ENCODE data around the gene SMIM24.
"Not testable (repeated sequence)": the region's sequence is repeated elsewhere in the genome, so short reads cannot be mapped to it uniquely, and the experiment has no call there.

SMIM24 gene

DNA sequence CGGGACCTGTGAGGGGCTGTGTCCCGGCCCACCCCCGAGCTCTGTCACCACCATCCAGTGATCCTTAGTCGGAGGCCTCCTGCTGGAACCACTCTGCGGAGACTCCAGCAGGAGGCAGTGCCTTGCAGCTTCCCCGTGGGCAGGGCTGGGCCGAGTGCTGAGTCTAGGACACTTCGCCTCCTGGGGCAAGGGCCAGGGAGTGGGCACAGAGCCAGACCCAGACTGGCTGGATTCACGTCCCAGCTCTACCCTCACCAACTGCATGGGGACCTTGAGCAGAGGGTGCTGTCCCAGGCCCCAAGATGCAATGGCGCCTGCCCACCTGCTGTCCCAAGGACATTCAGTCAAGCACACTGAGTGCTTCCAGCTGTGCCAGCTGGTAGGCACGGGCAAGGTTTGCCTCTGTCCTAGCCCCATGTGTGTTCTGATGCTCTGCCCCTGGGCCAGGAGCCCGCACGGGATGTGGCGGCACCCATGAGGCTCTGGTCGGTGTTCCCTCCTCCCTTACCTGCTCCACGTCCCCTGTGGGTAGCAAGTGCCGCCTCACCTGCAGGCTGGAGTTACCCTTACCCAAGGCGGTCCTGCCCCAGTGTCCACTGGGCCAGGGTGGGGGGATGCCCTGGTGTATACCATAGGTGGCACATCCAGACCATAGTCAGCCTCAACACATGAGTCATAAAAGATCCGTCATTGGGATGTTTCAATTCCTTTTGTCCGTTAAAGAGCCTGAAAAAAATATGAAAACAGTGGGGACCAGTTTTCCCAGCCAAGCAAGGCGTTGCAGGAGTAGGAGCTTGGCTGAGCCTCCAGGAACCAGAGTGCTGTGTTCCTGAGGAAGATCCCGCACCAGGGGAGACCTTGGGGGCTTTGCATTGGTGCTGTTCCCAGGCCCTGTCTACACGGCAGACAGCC lies 33.2 kb upstream of the SMIM24 start:
- no peak for DNase-seq

DNA sequence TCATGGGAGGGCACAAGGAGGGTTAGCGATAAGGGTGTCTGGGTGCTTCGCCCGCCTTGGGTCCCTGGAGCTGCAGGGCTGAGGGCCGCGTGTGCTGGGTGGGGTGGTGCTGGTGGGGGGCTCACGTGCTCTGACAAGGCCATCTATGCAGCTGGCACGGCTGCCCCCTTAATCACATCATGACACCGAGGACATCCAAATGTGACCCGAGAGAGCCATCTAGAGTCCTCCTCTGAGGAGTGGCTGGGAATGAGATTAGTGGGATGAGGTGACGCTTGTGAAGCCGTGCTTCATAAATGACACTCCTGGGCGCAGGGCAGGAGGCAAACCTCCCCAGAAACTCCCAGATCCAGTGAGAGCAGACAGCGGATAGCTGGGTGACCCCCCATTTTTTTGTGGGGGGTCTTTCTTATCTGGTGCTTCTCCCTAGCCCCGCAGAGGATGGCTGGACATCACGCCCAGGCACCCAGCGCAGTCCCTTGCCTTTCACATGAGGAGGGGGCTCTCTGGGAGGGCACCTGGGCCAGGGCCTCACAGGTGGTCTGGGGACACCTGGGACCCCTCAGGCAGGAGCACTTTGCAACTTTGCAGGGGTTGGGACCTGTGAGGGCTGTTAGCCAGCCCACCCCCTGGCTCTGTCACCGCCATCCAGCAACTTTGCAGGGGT lies 32.4 kb upstream of the SMIM24 start:
- no peak for DNase-seq

DNA sequence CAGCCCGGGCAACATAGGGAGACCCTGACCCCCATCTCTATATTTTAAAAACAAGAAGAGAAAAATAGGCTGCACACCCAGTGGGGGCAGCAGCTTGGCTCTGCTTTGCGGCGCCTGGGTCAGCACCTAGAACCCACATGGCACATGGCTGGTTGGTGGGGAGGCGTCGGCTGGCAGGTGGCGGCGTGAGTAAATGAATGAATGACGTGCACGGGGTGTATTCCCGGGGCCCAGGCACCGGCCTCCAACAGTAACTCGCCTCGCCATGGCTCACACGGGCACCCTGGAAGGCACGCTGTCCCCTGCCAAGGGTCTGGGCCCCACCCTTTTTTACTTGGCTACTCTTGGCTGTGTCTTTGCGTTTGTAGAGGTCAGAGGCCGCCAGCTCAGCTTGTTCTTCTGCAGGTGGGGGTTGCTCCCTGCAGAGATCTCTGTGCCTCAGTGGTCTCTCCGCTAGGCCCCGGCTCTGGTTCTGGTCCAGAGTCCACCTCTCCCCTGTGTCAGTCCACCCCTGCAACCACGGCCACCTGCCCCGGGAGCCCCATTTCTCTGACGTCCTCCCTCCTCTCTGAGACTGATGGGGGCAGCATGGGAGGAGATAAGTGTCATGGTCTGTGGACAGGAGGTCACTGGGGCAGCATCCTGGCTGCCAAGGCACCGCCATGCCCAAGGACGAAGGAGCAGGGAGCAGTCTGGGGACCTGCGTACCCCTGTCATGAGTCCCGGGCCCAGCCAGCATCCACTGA lies 31.4 kb upstream of the SMIM24 start:
- no peak for DNase-seq

DNA sequence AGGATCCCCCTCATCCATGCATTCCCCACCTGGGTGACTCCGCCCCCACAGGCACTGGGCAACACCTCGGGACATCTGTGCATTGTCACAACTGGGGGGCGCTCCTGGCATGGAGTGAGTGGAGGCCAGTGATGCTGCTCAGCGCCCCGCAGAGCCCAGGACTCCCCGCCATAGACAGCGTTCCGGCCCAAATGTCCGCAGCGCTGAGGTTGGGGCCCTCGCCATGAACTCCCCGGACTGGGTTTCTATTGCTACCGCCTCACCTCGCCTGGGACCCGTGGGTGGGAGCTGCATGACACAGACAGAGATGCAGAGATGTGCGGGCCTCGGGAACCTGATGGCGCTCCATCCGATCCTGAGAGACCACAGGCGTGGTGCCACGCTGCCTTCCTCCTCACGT lies 30.4 kb upstream of the SMIM24 start:
- DNase-seq = no peak

DNA sequence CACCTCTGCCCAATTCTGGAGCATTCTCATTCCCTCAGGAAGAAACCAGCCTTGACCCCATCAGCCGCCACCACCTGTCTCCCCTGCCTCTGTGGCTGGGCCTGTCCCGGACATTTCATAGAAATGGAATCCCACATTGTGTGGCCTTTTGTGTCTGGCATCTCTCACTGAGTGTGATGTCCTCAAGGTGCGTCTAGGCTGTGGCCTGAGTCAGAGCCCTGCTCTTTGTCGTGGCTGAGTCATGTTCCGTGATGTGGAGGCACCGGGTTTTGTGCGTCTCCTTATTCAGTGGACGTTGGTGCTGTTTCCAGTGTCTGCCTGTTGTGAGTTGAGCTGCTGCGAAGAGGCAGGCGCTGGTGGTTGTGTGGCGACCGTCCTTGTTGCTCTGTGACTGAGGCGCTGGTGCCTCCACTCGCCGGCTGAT lies 29.3 kb upstream of the SMIM24 start:
- DNase-seq = no peak

DNA sequence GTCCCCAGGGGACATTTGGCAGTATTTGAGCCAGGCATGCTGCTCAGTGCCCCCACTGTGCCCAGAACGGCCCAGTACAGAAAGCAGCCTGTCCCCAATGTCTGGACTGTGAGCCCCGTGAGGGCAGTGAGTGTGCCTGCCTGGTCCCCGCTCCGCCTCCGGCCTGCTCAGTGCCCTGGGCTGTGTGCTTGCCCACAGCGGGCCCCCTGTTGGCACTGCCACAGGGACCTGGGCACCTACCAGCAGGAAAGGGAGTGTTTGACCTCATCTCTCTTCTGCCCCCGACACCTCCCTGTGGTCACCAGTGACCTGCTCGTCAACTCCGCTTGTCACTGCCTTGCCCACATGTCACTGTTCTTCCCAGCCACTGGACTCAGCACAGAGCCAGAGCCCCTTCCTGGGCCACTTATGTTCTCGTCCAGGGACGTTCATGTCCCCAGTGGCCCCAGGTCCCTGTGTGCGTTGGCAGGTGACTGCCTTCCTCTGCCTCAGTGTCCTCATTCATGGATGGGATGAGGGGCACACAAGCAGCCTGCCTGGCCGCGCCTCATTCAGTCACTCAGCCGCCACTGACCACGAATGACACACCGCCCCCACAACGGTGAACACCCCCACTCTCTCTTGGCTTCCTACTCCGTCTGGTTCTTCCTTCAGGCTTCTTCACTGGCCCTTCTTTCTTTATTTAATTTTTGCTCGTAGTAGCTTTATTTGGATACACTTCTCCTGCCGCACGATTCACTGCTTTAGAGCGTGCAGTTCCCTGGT lies 28.6 kb upstream of the SMIM24 start:
- DNase-seq = no peak

DNA sequence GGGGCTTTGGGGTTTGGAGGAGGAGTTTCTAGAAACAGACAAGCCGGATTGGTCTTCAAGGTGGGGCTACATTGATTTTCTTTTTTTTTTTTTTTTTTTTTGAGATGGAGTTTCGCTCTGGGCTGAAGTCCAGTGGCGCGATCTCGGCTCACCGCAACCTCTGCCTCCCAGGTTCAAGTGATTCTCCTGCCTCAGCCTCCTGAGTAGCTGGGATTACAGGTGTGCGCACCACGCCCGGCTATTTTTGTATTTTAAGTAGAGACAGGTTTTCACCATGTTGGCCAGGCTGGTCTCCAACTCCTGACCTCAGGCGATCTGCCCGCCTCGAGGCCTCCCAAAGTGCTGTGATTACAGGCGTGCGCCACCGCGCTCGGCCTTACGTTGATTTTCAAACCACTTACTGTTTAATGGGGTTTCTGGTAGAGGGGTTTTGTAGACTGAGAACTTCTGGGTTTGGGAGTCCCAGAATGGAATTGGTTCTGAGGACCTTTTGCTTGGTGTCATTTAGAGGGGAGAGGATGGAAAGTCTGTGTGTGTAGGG lies 27.9 kb upstream of the SMIM24 start:
- not testable (repeated sequence) for DNase-seq

DNA sequence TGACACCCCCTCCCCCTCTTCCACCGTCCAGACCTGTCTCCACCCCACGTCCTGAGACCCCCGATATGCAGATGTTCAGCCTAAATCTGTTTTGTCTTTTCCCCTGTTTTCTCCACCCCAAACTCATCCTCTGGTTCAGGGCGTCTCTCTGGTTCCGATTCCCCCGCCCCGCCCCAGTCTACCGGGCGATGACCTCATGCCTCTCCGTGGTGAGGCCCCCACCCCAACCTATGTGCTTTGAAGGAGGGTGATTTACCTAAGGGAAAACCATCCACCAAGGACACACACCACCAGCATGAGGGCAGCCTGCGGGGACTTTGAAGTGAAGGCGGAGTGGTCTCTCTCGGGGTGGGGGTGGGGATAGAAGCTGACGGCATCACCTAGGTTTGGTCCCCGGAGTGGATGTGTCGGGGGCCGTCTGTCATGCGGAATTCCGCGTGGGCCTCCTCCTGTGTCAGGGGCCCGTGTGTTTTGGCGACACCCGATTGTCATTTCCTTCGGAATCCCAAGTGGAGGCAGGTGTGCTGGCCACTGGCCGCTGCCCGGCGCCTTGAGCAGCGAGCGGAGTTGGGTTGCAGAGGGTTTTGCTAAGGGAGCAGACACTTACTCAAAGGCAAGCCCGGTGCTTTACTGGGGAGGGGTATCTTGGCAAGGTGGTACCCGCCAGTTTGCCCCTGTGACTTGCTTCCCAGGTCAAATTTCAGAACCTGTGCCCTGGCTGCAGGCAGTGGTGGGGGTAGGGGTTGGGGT lies 27.2 kb upstream of the SMIM24 start:
- peak; percentile 18 to 58 for DNase-seq

DNA sequence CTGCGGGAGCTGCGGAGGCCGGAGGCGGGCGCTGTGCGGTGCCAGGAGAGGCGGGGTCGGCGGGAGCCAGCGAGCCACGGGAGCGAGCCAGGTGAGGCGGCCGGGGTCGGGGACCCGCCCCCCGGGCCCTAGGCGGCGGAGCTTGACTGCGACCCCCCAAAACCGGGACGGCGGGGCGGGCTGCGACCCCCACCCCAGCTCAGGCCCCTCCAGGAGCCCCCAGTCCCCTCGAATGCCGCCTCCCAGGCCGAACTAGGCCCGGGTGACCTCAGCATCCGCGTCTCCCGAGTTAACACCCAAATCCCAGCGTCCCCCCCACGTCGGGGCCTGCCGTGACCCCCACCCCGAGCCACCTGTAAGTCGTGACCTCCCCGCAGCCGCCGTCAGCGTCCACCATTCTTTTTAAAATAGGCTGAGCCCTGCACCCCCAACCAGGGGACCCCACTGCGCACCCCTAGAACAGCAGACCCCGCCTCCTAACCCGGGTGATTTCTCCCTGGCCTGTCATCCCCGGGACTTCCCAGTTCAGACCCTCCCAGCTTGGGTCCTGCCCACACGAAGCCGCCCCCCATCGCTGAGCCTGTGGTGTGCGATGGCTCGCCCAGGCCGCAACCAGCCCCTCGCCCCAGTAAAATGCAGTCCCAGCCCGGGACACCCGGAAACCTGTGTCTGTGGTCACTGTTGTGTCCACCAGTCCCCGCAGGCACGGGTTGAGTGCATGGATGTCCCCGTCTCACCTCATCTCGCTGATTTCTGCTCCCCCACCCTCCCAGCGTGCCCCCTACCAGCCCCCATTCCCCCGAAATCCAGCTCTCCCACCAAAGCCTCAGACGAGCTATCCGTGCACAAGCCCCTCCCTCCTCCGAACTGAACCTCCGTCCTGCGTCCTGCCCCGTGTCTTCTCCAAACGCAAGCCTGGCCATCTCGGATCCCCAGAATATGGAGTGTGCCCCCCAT lies 26.3 kb upstream of the SMIM24 start:
- peak; percentile 33 to 63 for DNase-seq

DNA sequence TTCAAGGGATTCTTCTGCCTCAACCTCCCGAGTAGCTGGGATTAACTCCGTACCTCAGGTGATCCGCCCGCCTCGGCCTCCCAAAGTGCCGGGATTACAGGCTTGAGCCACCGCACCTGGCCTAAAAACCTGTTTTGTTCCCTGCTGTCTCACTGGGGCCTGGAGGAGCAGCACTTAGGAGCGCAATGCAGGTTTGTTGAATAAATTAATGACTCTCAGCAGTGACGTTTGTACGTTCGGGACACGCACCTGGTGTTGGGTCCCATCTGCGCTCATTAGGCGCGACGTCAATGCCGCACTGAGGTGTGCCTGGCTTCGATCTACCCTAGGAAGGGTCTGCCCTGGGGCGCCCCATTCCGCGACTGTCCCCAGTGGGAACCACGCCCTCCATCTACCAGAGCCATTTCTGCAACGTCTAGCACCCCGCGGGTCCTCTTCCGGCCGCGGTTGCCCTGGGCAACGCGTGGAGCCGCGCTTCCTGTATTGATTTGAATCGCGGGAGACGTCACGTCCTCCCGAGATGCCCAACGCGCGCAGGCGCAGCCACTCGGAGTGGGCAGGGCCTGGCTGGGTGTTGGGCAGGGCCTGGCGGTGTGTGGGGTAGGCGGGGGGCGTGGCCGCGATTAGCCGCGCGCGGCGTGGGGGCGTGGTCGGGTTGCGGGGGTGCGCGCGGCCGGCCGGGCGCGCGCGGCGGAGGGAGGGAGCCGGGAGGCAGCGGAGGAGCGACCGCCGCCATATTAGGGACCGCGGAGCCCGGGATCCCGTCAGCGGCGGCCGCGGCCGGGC lies 25.5 kb upstream of the SMIM24 start, which contains the start of gene FZR1:
FZR1 (plus strand) TSS at position 714 of the 786 bp plus-strand sequence. CDS start 16,679 bp downstream, outside the sequence.
- DNase-seq = peak; percentile 100

DNA sequence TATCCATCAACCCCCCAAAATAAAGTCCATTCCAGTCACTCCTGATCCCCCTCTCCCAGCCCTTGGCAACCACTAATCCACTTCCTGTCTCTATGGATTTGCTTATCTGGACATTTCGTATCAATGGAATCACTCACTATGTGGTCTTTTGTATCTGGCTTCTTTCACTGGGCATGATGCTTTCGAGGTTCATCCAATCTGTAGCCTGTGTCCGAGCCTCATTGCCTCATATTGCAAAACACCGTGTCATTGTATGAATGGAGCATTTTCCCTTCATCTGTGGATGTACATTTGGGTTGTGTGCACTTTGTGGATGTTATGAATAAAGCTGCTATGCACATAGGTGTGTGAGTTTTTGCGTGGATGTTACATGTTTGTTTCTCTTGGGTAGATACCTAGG lies 24.4 kb upstream of the SMIM24 start:
- DNase-seq = no peak

DNA sequence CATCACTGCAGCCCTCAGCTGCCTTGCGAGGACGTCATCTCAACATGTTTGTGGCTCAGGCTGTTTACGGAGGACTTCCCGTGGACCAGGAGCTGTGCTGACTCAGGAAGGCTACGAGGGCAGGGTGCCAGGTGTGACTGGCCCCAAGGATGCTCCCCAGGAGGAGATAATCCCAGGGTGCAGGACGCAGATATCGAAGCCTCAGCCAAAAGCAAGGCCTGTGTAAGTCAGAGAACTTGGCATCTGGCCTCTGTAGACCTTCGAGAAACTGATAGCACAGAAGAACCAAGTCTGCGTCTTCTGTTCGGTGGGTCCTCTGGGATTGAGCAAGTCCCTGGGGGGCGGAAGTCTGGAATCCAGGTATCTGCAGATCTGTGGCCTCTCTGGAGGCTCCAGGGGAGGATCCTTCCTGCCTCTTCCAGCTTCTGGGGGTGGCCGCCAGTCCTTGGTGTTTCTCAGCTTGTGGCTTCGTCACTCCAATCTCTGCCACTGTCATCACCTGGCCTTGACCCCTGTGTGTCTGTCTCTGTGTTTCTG lies 22.8 kb upstream of the SMIM24 start:
- no peak for DNase-seq

DNA sequence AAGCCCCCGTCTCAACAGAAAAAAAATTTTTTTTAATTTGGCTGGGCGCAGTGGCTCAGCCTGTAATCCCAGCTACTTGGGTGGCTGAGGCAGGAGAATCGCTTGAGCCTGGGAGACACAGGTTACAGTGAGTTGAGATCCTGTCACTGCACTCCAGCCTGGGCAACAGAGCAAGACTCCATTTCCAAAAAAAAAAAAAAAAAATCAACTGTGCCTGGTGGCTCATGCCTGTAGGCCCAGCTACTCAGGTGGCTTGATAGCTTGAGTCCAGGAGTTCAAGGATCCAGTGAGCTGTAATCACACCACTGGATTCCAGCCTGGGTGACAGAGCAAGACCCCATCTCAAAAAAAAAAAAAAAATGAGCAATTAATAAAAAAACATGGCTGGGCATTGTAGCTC lies 21.5 kb upstream of the SMIM24 start:
- DNase-seq = no peak

DNA sequence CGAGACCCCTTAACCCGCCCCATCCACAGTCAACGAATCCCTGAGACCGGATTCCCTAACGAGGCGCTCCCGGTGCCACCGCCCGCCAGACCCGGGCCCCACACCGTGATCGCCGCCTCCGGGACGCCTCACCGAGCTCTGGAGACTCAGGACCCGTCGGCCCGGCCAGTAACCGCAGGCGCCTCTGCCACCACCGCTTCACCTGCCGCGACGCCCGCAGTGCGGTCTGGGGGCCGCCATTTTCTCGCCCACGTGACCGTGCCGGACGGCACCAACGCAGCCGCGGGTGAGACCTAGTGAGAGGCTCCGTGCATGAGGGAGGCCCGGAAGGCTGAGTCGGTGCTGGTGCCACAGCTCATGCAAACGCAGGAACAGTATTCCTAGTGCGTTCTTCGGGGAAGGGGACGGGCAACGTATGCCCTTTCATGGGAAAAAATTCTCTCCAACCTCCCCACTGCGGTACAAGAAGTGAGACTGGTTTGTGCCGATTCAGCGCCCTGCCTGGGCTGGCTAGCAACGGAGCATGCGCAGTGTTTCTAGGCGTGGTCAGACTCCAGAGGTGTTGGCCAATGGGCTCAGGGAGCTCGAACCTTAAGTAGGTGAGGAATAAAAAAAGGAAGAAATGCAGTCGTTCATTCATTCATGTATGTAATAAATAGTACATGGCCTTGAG lies 20.2 kb upstream of the SMIM24 start, which contains the start of gene DOHH:
DOHH (minus strand) TSS at position 246 of the 673 bp plus-strand sequence. CDS start 3,860 bp downstream, outside the sequence.
- peak; percentile 96 to 97 for DNase-seq

DNA sequence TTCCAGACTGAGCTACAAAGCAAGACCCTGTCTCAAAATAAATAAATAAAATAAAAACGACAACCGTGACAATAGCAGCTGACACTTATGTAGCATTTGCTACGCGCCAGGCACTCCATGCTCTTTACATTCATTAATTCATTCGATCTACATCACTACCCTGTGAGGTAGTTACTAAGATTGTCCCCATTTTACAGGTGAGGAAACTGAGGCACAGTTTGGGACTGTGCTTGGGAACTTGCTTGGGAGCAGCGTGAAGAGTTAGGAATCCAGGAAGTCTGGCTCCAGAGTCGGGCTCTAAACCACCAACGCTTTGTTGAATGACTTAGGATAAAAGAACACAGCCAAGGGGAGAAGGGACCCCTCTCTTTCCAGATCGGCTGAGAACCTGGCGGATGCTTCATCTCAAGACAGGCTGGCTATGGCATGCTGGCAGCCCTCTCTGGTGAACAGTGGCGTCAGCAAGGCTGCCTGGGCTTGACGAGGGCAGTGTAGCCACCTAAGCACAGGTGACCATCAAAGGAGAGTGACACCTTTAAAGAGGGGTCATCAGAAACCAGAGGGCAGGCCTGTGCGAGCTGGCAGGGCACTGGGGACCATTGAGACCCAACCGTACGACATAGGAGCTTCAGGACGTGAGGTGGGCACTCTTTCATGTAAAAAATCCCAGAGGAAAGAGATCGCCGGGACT lies 19.6 kb upstream of the SMIM24 start:
- no peak for DNase-seq

DNA sequence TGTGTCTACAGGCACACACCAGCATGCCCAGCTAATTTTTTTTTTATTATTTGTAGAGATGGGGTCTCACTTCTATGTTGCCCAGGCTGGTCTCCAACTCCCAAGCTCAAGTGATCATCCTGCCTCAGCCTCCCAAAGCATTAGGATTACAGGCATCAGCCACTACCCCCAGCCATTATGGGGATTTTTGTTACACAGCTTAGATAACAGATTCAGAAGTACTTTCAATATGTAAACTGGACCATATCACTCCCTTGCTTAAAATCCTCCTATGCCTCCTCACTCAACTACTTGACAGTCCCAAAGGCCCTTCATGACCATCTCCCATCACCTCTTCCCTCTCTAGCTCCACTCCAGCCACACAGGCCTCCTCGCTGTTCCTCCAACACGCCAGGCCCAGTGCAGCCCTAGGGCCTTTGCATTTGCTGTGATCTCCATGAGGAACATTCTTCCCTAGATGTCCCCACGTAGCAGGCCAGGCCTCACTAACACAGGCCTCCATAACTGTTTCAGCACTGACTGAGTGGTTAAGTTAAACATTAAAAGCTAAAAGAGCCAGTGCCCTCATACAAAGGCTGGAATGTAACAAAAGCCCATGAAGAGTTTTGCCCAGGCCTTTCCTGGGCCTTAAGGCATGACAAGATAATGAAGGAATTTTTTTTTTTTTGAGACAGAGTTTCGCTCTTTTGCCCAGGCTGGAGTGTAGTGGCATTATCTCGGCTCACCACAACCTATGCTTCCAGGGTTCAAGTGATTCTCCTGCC lies 17.6 kb upstream of the SMIM24 start:
- DNase-seq = no peak

Measured in CD4-positive, alpha-beta T cell treated with Interferon alpha-2 for 1 hour (primary cell).